Measurements from ENCODE around the gene ADAM30. TPM values are rescaled to one million over a fixed set of nuclear protein-coding genes. Genes with fewer than 3 reads are reported as not detected.
A peak's percentile ranks its signal among the peaks of the same experiment; 100 is the strongest.

ADAM30 gene
- total RNA-seq, 2 experiments from 2014 or later, result not detected

DNA sequence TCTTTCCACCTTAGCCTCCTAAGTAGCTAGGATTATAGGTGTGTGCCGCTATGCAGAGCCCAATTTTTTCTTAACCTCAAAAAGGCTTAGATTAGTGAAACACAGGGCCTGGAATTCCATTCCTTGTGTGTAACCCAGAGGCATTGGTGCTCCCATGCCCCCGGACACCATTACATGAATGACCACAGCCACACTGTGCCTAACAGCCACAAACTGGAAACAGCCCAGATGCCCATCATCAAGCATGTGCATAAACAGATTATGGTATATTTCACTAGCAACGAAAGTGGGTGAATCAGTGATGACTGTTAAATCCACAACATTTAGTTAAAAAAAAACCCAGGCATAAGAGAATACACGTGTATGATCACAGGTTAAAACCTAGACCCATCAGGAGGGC is 24.4 kb downstream of the ADAM30 start:
- H3K27me3 Mint-ChIP-seq, result peaks cover 9% of the 10 kb centered on the region
- peaks cover 3% of the 10 kb centered on the region for H3K4me1 Mint-ChIP-seq (ENCODE audit: low read depth)
- POLR2A ChIA-PET, result no interaction called here
- intact Hi-C loops (cut with micrococcal nuclease), result loop anchor here (2.0 kb wide), 1 partner anchor 97 kb away; no protein-coding TSS in a partner anchor
- DNase-seq (no peak), ATAC-seq (no peak)
- TF ChIP-seq, protein P1, sequence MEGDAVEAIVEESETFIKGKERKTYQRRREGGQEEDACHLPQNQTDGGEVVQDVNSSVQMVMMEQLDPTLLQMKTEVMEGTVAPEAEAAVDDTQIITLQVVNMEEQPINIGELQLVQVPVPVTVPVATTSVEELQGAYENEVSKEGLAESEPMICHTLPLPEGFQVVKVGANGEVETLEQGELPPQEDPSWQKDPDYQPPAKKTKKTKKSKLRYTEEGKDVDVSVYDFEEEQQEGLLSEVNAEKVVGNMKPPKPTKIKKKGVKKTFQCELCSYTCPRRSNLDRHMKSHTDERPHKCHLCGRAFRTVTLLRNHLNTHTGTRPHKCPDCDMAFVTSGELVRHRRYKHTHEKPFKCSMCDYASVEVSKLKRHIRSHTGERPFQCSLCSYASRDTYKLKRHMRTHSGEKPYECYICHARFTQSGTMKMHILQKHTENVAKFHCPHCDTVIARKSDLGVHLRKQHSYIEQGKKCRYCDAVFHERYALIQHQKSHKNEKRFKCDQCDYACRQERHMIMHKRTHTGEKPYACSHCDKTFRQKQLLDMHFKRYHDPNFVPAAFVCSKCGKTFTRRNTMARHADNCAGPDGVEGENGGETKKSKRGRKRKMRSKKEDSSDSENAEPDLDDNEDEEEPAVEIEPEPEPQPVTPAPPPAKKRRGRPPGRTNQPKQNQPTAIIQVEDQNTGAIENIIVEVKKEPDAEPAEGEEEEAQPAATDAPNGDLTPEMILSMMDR (IDR thresholded peaks at IDR 0.05), result no peak
- H3K27ac Mint-ChIP-seq, result no peak overlapping the region
- CTCF ChIA-PET, result interaction anchor here (0.6 to 2.2 kb wide), 5 partner anchors 12 to 97 kb away, joined by 3 to 9 read pairs (median 3); no protein-coding TSS in a partner anchor
- H3K9me3 Mint-ChIP-seq, result no peaks in the 10 kb centered on the region
- H3K36me3 Mint-ChIP-seq (ENCODE audit: low read depth), result no peaks in the 10 kb centered on the region
- H3K4me3 Mint-ChIP-seq, result no peak overlapping the region

DNA sequence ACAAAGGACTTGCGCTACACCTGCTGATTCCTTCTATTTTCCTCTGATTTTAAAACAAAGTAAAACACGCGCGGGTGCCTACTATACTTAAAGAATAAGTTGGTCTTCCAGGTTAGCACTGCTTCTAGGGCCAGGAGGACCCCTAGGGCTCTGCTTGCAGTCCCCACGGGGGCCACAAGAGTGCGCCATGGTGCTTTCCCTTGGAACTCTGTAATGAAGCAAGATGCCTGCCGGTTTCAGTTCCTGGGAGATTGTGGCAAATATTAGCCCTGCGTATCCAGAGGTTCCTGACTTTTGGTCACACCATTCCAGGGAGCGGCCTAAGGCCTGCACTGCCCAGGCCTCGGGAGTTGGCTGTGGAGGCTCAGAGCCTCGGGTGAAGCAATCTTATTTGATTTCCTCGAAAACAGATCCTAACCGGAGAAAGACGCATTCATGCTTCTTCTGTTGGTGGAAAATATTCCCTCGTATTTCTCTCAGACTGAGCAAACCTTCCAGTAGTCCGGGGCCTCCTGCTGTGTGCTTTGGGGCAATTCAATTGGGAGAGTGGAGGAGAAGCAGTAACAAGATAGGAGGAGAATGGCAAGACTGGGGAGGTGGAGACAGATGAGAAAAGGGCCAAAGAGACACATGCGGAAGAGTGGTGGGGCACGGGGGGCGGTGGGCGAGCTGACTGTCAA is 25.3 kb downstream of the ADAM30 start:
- DNase-seq (peak; percentile 84), ATAC-seq (peak; percentile 81)
- Mint-ChIP-seq H3K4me3 (no peak overlapping the region), H3K27ac (no peak overlapping the region), H3K9me3 (no peaks in the 10 kb centered on the region), H3K4me1 (ENCODE audit: low read depth) (peaks cover 3% of the 10 kb centered on the region), H3K27me3 (peaks cover 9% of the 10 kb centered on the region), H3K36me3 (ENCODE audit: low read depth) (no peaks in the 10 kb centered on the region)
- intact Hi-C loops (cut with micrococcal nuclease), result loop anchor here (2.0 kb wide), 1 partner anchor 98 kb away; no protein-coding TSS in a partner anchor
- POLR2A ChIA-PET, result no interaction called here
- CTCF ChIA-PET, result interaction anchor here (0.6 to 3.0 kb wide), 18 partner anchors 8 to 127 kb away, joined by 3 to 18 read pairs (median 5); no protein-coding TSS in a partner anchor
- TF ChIP-seq, protein P1 (IDR thresholded peaks at IDR 0.05), result peak; percentile 92

DNA sequence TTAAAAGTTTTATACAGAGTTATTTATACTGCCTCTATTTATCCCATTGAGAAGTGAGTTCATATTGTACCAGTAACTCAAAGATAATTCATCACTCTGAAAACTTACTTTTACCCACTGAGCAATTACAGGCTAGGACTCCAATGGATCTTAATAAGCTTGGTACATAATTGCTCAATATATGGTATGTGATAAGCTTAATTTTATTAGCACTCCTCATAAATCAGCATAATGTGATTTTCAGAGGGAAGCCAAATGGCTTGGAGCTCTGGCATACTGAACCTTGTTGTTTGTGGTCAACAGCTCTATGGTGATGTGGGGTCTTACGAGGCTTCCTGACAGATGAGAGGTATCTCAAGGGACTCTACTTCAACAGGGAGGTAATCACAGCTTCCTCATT is 26.3 kb downstream of the ADAM30 start:
- no peak overlapping the region for H3K4me3 Mint-ChIP-seq
- ATAC-seq (no peak), DNase-seq (no peak)
- H3K27ac Mint-ChIP-seq, result no peak overlapping the region
- H3K36me3 Mint-ChIP-seq (ENCODE audit: low read depth), result no peaks in the 10 kb centered on the region
- ChIA-PET POLR2A (no interaction called here), CTCF (interaction anchor here (0.7 to 3.0 kb wide), 15 partner anchors 8 to 126 kb away, joined by 3 to 18 read pairs (median 5); no protein-coding TSS in a partner anchor)
- TF ChIP-seq, protein P1 (IDR thresholded peaks at IDR 0.05), result no peak
- H3K27me3 Mint-ChIP-seq, result peaks cover 14% of the 10 kb centered on the region
- peaks cover 3% of the 10 kb centered on the region for H3K4me1 Mint-ChIP-seq (ENCODE audit: low read depth)
- H3K9me3 Mint-ChIP-seq, result no peaks in the 10 kb centered on the region
- intact Hi-C loops (cut with micrococcal nuclease), result loop anchor here (2.0 kb wide), 1 partner anchor 99 kb away; no protein-coding TSS in a partner anchor

DNA sequence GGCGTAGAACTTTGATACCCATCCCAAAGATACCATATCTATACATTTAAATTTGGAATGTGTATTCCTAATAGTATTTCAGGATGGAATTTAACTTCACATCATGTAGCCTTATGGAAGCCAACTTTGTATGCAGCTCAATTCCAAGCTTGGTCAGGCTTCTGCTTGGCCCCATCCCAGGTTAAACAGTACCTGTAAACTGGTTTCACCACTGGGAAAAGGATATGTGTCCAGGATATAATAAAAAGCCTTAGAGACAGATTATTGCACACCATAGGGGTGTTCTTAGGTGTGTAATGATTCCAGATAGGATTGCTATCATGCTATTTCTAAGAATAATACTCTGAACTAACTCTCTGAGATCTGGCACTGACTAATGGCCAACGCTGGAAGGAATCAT is 28.1 kb downstream of the ADAM30 start:
- ChIA-PET POLR2A (no interaction called here), CTCF (interaction anchor here (0.7 to 3.0 kb wide), 5 partner anchors 12 to 125 kb away, joined by 3 to 18 read pairs (median 6); no protein-coding TSS in a partner anchor)
- TF ChIP-seq, protein P1 (IDR thresholded peaks at IDR 0.05), result no peak
- Mint-ChIP-seq H3K36me3 (ENCODE audit: low read depth) (no peaks in the 10 kb centered on the region), H3K27me3 (peaks cover 8% of the 10 kb centered on the region), H3K4me1 (ENCODE audit: low read depth) (peaks cover 3% of the 10 kb centered on the region), H3K4me3 (no peak overlapping the region), H3K27ac (no peak overlapping the region), H3K9me3 (no peaks in the 10 kb centered on the region)
- intact Hi-C loops (cut with micrococcal nuclease), result no loop called here
- no peak for ATAC-seq
- DNase-seq, result no peak

DNA sequence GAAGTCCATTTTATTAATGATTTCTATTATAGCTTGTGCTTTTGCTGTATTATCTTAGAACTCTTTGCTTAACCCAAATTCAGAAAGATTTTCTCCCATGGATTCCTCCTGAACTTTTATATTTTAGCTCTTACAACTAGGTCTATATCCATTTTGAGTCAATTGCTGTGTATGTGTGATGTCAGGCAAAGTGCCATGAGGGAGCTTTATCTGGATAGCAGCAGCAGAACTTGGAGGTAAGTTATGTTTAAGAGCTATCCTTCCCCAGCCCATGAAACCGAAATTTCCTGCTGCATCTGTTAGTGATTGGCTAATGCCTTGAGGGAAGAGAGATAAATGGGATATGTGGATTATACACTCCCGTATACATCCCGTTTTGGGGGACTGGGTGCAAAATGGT is 29.9 kb downstream of the ADAM30 start:
- H3K4me3 Mint-ChIP-seq, result no peak overlapping the region
- DNase-seq (no peak), ATAC-seq (no peak)
- ChIA-PET CTCF (no interaction called here), POLR2A (no interaction called here)
- H3K27me3 Mint-ChIP-seq, result peaks cover 5% of the 10 kb centered on the region
- no peaks in the 10 kb centered on the region for H3K36me3 Mint-ChIP-seq (ENCODE audit: low read depth)
- peaks cover 3% of the 10 kb centered on the region for H3K4me1 Mint-ChIP-seq (ENCODE audit: low read depth)
- no peaks in the 10 kb centered on the region for H3K9me3 Mint-ChIP-seq
- TF ChIP-seq, protein P1 (IDR thresholded peaks at IDR 0.05), result no peak
- intact Hi-C loops (cut with micrococcal nuclease), result no loop called here
- H3K27ac Mint-ChIP-seq, result no peak overlapping the region
